ENCODE data around the gene KIF5C. TPM values are rescaled to one million over a fixed set of nuclear protein-coding genes. Genes with fewer than 3 reads are reported as not detected.
A peak's percentile ranks its signal among the peaks of the same experiment; 100 is the strongest.
"Not testable (repeated sequence)": the region's sequence is repeated elsewhere in the genome, so short reads cannot be mapped to it uniquely, and the experiment has no call there.

The KIF5C gene
- total and polyA plus RNA-seq, 2 experiments from 2014 or later = 45.0 to 49.1 TPM

GRCh38 chr2:148861367-148861766 lies 13.7 kb upstream of the KIF5C start:
- TF ChIP-seq CREB1 (CRISPR knock-in tag; IDR thresholded peaks at IDR 0.05; ENCODE audit: low read depth) (no peak), ETS1 (IDR thresholded peaks at IDR 0.05) (no peak), EZH2phosphoT487 (IDR thresholded peaks at IDR 0.05; ENCODE audit: unreplicated experiment) (no peak), POLR2AphosphoS5 (IDR thresholded peaks at IDR 0.05; ENCODE audit: low read depth) (no peak), ZNF331 (CRISPR knock-in tag; IDR thresholded peaks at IDR 0.05; ENCODE audit: low read depth) (no peak), EZH2 (IDR thresholded peaks at IDR 0.05; ENCODE audit: low read depth, unreplicated experiment) (no peak)
- Mint-ChIP-seq H3K4me3 (no peak overlapping the region), H3K27me3 (ENCODE audit: insufficient read depth, low read depth, poor library complexity) (no peaks in the 10 kb centered on the region), H3K4me1 (no peaks in the 10 kb centered on the region), H3K36me3 (ENCODE audit: low read depth) (no peaks in the 10 kb centered on the region), H3K27ac (no peak overlapping the region), H3K9me3 (no peaks in the 10 kb centered on the region; the same call in 2 of the 3 replicates)
- no peak for DNase-seq (ENCODE audit: low spot score)
- Histone ChIP-seq H3K4me2 (no peak overlapping the region), H3K27ac (ENCODE audit: low read depth) (no peak overlapping the region), H3K36me3 (ENCODE audit: insufficient read depth) (no peaks in the 10 kb centered on the region), H4K20me1 (replicated peaks; ENCODE audit: insufficient read depth) (no peaks in the 10 kb centered on the region), H3K4me3 (no peak overlapping the region), H3K27me3 (ENCODE audit: insufficient read depth) (no peaks in the 10 kb centered on the region), H3K79me2 (replicated peaks; ENCODE audit: insufficient read depth) (no peaks in the 10 kb centered on the region), H3F3A (replicated peaks; ENCODE audit: low read depth) (no peaks in the 10 kb centered on the region), H3K9me2 (ENCODE audit: insufficient read depth) (peaks cover 7% of the 10 kb centered on the region; the same call in 1 of the 2 replicates), H2AFZ (no peak overlapping the region), H3K4me1 (ENCODE audit: insufficient read depth) (no peaks in the 10 kb centered on the region)
- ATAC-seq = no peak

- H3K79me2 ChIP-seq (replicated peaks; ENCODE audit: insufficient read depth); H3K36me3 ChIP-seq (ENCODE audit: insufficient read depth); H3K27ac Mint-ChIP-seq; H3K4me2 ChIP-seq; H2AFZ ChIP-seq; H3K4me3 ChIP-seq; H3K9me3 Mint-ChIP-seq; ATAC-seq; H3K27ac ChIP-seq (ENCODE audit: low read depth); H3K4me3 Mint-ChIP-seq; H3K4me1 ChIP-seq (ENCODE audit: insufficient read depth); DNase-seq (ENCODE audit: low spot score); H3F3A ChIP-seq (replicated peaks; ENCODE audit: low read depth); H3K9me2 ChIP-seq (ENCODE audit: insufficient read depth); H4K20me1 ChIP-seq (replicated peaks; ENCODE audit: insufficient read depth); H3K27me3 Mint-ChIP-seq (ENCODE audit: insufficient read depth, low read depth, poor library complexity); H3K4me1 Mint-ChIP-seq; H3K36me3 Mint-ChIP-seq (ENCODE audit: low read depth); H3K27me3 ChIP-seq (ENCODE audit: insufficient read depth): not testable (repeated sequence)
Observed at GRCh38 chr2:148862478-148862877, 12.5 kb upstream of the KIF5C start.

- peaks cover 7% of the 10 kb centered on the region; the same call in 2 of the 3 replicates for H3K4me1 Mint-ChIP-seq
Observed at GRCh38 chr2:148865512-148865911, 9.5 kb upstream of the KIF5C start.

More at GRCh38 chr2:148865512-148865911, 9.5 kb upstream of the KIF5C start:
- Mint-ChIP-seq H3K36me3 (ENCODE audit: low read depth) (no peaks in the 10 kb centered on the region), H3K27me3 (ENCODE audit: insufficient read depth, low read depth, poor library complexity) (peaks cover 5% of the 10 kb centered on the region), H3K4me3 (no peak overlapping the region), H3K27ac (no peak overlapping the region), H3K9me3 (no peaks in the 10 kb centered on the region; the same call in 2 of the 3 replicates)
- Histone ChIP-seq H3K4me1 (ENCODE audit: insufficient read depth) (no peaks in the 10 kb centered on the region), H2AFZ (peak overlapping the region; percentile 52; the same call in 1 of the 2 replicates), H3K27ac (ENCODE audit: low read depth) (no peak overlapping the region), H3K4me2 (no peak overlapping the region), H3K27me3 (ENCODE audit: insufficient read depth) (no peaks in the 10 kb centered on the region), H3K4me3 (no peak overlapping the region), H3K79me2 (replicated peaks; ENCODE audit: insufficient read depth) (no peaks in the 10 kb centered on the region), H4K20me1 (replicated peaks; ENCODE audit: insufficient read depth) (no peaks in the 10 kb centered on the region), H3F3A (replicated peaks; ENCODE audit: low read depth) (no peaks in the 10 kb centered on the region), H3K36me3 (ENCODE audit: insufficient read depth) (no peaks in the 10 kb centered on the region; the same call in 1 of the 2 replicates), H3K9me2 (ENCODE audit: insufficient read depth) (peaks cover 7% of the 10 kb centered on the region; the same call in 1 of the 2 replicates)
- DNase-seq (ENCODE audit: low spot score) (no peak), ATAC-seq (no peak)
- no peak for TF ChIP-seq ZNF331 (CRISPR knock-in tag; IDR thresholded peaks at IDR 0.05; ENCODE audit: low read depth)
- TF ChIP-seq CREB1 (CRISPR knock-in tag; IDR thresholded peaks at IDR 0.05; ENCODE audit: low read depth) = no peak
- no peak for TF ChIP-seq REST (IDR thresholded peaks at IDR 0.05; ENCODE audit: unreplicated experiment)
- TF ChIP-seq JUNB (IDR thresholded peaks at IDR 0.05; ENCODE audit: unreplicated experiment) = no peak
- no peak for TF ChIP-seq ETS1 (IDR thresholded peaks at IDR 0.05)
- TF ChIP-seq EZH2phosphoT487 (IDR thresholded peaks at IDR 0.05; ENCODE audit: unreplicated experiment) = no peak

Data from GM23338 (cell line).